Stimulated activated CD4-positive, alpha-beta T cell treated with anti-CD3 and anti-CD28 coated beads, TNF-alpha, amount 100 ng/mL, for 4 hours (primary cell): ENCODE measurements around the gene ORC4.

Experiments used
- DNase-seq, 3 experiments: peaks; one replicate each; pipeline ENCODE4 v3.0.0-alpha.2; 2020; ENCODE audit warnings: low read depth in 3 of 3

The ORC4 gene

DNA sequence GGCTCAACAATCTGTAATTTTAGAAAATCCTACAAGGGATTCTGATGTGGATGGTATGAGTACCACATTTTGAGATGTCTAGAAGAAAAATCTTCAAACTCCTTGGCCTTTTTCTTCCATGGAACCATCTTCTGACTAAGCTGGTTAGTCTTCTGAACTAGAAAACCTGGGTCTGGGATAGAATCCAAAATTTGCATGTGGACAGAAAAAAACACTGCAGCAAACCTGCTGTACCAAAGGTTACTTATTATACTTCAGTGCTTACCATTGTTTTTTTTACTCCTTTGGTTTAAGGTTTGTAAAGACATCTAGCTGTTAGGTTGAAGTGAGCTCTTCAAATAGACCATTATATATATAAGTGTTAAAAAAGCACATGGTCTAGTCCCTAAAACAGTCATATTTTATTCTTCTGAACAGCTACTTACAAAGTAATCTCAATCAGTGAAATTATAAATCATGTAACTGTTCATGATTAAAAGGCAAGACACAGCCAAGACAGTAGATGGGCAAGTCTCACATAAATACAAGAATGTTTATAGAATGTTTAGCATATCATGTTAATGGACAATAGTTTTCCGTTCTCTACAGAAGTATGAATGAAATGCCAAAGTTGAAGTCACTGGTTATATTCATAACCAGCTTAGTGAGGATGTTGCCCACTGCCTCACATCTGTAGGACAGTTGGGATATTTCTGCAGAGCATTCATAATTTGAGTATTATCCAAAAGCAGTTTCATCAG is 85.5 kb downstream of the ORC4 start:
- no peak for DNase-seq

DNA sequence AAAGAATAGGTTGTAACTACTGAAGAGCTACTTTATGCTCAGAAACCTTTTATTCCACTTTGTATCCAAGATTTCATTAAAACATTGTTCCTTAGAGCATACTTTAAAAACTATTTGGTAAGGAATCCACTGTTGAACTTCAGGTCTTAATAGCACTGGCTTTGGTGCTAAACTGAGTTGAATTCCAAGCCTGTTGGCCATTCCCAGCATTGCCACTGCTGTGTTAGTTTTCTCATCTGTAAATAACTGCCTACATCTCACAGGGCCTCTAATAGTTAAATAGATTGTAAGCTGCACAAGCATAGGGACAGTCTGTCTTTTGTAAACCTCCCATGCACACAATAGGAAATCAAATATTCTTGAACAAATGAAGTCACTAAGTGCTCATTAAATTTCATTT is 86.6 kb downstream of the ORC4 start:
- no peak for DNase-seq

DNA sequence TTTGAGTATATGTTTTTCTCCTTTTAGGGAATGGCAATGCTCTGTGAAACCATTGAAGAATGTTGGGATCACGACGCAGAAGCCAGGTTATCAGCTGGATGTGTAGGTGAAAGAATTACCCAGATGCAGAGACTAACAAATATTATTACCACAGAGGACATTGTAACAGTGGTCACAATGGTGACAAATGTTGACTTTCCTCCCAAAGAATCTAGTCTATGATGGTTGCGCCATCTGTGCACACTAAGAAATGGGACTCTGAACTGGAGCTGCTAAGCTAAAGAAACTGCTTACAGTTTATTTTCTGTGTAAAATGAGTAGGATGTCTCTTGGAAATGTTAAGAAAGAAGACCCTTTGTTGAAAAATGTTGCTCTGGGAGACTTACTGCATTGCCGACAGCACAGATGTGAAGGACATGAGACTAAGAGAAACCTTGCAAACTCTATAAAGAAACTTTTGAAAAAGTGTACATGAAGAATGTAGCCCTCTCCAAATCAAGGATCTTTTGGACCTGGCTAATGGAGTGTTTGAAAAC is 93.4 kb downstream of the ORC4 start:
- no peak for DNase-seq

DNA sequence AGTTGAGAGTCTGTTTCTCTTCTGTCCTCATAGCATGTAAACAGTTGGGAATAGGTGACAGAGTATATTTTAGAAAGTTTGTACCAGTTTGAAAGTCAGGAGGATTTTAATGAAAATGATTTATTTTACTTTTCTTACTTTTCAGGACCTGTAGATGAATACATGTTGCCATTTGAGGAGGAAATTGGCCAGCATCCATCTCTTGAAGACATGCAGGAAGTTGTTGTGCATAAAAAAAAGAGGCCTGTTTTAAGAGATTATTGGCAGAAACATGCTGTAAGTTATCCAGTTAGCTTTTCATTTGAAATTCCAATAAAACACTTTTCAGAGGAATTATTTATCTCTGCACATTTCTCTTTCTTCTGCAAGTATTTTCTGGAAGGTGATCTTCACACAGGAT is 94.7 kb downstream of the ORC4 start:
- no peak for DNase-seq

DNA sequence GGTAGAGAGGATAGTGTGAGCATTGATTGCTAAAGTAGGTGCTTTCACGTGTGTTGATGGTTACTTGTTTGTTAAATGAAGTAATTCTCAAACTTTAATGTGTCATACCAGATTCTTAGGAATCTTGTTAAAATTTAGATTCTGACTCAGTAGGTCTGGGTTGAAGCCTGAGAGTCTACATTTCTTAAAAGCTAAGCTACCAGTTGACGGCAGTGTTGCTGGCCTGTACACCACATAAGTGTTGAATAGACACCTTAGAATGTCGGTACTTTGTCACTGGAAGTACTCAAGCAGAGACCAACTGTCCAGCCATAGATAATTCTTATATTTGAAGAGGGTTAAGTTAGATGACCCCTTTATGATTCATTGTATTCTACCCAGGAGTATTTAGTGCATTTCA is 95.9 kb downstream of the ORC4 start:
- DNase-seq: no peak

DNA sequence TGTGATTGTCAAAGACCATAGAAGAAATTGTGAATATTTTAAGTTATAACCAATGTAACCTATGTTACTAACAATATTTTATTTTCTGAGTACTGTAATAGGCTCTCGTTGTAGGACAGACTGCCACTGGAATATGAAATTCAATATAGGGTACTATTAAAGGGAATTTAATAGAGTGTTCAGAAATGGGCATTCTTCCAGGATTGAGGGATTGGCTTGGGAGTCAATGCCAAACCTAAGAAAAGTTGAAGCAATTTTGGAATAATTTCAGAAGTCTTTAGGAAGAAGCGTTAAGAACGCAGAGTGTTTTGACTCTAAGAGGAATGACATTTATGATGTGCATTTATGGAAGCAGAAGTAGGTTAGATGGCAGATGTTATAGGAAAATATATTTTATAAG is 96.7 kb downstream of the ORC4 start:
- no peak for DNase-seq

DNA sequence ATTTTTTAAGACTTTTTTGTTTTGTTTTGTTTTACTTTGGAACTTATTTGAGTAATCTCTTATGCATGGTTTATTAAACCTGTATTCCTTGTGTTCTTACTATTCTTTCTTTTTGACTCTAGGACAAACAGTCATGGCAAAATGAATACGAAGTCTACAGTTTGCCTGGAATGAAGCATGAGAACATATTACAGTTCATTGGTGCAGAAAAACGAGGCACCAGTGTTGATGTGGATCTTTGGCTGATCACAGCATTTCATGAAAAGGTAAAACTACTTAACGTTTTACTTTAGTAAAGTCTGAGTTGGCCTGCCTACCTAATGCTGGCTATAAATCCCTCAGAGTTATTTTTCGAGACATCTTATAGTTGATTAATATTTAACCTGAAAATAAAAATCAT is 103.4 kb downstream of the ORC4 start:
- DNase-seq: no peak

DNA sequence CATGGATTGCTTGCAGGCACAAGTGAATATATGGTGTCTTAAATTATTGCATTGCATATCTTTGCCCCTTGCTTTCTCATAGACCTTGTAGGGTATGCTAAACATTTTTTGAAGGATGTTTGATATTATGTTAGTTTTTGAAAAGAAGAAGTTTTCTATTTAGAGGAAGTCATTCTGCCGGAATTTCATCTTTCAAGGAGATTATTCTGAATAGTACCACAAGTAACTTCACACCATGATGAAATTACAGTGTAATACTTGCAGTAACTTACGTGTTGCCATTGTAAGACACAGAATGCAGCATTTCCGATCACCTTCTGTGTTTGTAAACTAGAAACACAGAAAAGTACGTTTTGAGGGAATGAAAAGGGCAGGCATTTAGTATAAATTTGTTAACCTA is 103.8 kb downstream of the ORC4 start:
- DNase-seq: no peak

DNA sequence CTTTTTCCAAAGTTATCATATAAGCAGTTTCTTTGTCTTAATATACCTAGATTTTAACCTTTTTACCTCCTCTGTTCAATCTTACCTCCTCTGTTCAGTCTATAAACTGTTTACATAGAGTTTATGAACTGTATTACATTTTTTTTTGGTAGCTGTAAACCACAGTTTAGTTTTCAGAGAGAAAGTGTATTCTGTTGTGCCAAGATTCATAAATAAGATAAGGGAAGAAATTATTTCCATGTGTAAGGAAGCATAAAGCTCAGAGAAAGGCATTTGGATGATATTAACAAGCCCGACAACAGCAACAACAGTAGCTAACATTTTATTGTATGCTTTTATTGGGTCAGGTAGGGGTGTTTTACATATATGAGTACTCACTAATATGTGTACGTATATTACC is 104.5 kb downstream of the ORC4 start:
- no peak for DNase-seq

DNA sequence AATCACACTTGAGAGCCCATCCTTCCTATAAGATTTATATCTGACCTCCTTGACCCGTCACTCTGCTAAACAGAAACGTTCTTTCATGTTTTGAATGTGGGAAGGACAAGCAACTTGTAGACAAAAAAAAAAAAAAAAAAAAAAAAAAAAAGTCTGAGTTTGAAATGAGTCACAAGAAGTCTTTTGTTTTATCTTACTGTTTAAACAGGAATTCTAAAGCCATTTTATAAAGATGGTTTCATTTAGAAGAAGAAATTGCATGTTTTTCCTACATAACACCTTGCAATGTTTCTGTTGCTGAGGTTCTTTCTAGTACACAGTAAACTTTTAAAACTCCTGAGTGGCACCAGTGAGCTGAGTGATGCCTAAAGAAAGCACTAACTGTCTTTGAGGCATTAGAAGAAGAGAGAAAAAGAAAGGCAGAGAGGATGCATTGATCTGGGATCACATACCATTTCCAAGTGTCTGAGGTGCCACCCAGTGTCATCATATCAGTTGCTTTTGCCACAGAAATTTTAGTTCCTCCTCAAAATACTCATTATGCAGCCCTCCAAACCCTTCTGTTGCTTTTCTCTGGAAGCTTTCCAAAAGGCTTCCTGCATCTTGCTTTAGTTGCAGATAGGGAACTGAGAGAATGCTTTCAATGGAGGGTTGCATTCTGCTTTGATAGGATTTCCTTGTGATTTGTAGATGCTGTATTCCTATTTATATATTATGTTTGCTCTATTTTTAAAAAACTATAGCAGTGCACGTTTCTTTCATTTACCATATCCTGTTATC is 106.6 kb downstream of the ORC4 start:
- DNase-seq: no peak

DNA sequence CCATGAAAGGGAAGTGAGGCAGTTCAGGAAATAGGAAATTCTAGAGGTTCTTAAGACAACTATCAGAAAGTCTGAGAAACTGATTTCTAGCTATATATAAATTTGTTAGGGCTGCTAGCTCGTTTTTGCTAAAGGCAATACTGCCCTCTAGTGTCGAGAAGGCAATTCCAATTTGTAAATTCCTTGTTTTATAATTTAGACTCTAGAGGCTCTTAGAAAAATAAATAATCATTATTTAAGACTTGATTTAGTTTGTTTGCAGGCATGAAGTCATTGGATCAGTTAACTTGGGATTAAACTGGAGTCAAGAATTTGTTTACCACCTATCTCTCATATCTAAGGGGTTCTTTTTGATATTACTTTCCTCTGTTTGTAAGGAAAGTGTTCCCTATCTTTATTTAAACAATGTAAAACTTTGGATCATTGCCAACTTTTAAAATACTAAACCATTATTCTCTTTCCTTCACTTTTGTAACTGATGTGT is 109.5 kb downstream of the ORC4 start:
- DNase-seq: peak in 1 of 3 experiments; percentile 17

DNA sequence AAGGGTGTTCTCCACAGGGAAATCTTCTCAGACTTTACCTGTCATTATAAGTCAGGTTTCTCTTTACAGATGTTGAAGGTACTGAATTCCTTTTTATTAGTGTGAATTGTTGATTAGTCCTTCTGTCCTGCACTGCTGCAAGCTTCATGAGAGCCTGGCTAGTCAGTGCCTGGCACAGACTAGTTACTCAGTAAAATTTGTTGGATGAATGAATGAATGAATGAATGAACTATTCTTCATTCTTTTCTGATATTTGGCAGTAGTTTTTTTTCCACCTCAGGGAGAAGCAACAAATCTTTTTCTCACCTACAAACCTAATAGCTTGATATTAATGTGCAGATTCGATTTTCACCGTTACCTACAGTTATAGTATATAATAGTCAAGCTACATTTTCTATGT is 111.4 kb downstream of the ORC4 start:
- DNase-seq: no peak

DNA sequence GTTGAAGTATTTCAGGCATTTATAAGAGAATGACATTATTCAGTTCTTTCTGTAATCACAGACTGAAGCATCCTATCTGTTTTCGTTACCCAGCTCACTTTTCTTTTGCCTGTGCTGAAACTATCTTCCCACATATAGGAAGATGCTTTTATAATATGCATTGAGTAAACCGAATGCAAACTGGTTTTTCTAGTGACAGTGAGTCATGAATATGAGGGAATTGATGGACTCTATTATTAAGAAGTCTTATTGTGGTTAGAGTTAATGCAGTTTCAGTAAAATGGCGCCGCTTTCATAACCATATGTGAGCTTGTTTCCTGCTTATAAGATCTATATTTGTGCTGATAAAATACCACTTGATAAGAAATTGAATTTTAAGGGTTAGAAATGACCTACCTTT is 116.5 kb downstream of the ORC4 start:
- DNase-seq: no peak

DNA sequence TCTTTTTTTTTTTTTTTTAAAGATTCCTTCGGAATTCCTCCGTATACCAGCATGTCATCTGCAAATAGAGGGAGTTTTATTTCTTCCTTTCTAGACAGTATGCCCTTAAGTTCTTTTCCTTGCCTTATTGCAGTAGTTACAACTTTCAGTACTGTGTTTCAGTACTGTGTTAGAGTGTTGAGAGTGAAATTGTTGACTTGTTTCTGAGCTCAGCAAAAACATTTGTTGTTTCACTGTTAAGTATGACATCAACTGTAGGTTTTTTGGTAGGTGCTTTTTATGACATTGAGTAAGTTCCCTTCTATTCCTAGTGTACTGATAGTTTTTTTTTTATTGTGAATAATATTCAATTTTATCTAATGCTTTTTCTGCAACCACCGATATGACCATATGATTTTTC is 131.9 kb downstream of the ORC4 start:
- DNase-seq: no peak

DNA sequence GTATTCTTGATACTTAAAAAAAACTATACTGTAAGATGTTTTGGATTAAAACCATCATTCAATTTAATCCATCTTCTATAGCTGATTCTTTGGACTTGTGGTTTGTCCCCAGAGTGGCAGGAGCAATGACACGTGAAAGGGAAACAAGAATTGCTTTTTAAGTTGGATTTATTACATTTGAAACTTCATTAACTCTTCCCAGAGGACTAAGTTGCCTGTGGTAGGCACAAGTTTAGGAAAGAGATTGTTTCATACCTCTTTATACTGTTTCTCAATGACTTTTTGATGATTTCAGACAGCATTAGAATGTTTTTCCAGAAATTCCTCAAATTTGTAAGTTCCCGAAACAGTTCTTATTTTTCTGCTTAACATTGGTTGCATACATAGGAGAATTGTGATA is 134.4 kb downstream of the ORC4 start:
- DNase-seq: no peak

DNA sequence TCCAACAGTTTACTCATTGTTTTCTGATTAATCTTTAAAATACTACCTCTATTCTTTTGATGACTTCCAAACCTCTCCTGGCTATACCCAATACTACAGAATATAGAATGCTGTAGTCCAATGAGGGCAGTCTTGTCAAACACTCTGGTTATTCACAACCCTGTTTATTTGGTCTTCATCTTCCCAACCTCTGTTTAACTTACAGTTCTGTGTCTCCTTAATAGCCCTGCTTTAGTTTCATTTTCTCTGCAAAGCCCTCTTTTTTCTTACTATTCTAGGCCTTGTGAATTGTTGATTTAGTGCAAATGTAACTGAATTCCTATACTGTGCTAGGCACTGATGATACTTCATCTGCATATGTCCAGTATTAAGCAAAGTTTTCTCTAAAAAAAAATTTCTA is 135.7 kb downstream of the ORC4 start:
- DNase-seq: no peak

DNA sequence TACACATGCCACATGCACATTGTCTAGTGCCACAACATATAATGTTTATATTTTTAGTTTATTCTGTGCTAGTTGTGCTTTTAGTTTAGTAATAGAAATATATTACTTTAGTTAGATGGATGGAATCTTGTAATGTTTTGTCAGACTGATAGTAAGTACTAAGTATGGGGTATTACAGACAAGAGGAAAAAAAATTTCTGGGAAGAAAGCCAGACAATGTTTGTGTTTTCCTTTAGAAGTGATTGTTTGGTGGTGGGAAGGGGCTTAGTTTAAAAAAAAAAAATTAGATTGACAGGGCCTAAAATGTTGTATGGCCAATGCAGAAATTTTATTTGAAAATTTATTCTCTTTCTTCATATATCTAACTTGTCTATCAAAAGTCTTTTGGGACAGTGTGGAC is 137.9 kb downstream of the ORC4 start:
- DNase-seq: no peak
